Thoracic aorta (tissue), 2 donors: ENCODE results near the gene DDX25. TPM values are rescaled to one million over a fixed set of nuclear protein-coding genes. Genes with fewer than 3 reads are reported as not detected.

Experiments
- ATAC-seq: fragments of 150-250 bp; one replicate; pipeline ENCODE4 v1.8.0; 2017; ENCODE audit warnings: low read depth; ENCODE audit not compliant: insufficient number of reproducible peaks, low FRiP score
- DNase-seq: peaks from one replicate; pipeline ENCODE4 v3.0.0-alpha.2; 2020; ENCODE audit warnings: low spot score
- H3K27ac ChIP-seq, 2 donors: fragments of 200-600 bp; sonication (generic); 1 replicate in 1 of 2; 2 replicates in 1 of 2; pipeline ENCODE4 v1.5.1; 2016; ENCODE audit warnings: mild to moderate bottlenecking in 2 of 2, moderate library complexity in 2 of 2
- H3K27me3 ChIP-seq: fragments of 200-600 bp; sonication (generic); replicated peaks from 2 replicates; pipeline ENCODE4 v1.6.0; 2016; ENCODE audit warnings: mild to moderate bottlenecking; ENCODE audit not compliant: insufficient read depth
- H3K36me3 ChIP-seq: fragments of 200-600 bp; sonication (generic); one replicate; pipeline ENCODE4 v1.5.1; 2016
- H3K4me1 ChIP-seq, 2 donors: fragments of 200-600 bp; sonication (generic); 1 replicate in 1 of 2; 2 replicates in 1 of 2; pipeline versions ENCODE4 v1.5.1 to v1.6.0; 2016; ENCODE audit warnings: low read depth in 2 of 2, mild to moderate bottlenecking in 1 of 2; ENCODE audit not compliant: control insufficient read depth in 1 of 2
- H3K4me3 ChIP-seq: fragments of 200-600 bp; sonication (generic); 2 replicates; pipeline ENCODE4 v1.5.1; 2016; ENCODE audit warnings: mild to moderate bottlenecking
- H3K9me3 ChIP-seq: fragments of 200-600 bp; sonication (generic); 2 replicates; pipeline ENCODE4 v1.5.1; 2016
- CTCF ChIP-seq: fragments of 200-600 bp; sonication (generic); IDR thresholded peaks from one replicate; pipeline ENCODE4 v1.5.1; 2019; ENCODE audit warnings: antibody characterized with exemption
- total RNA-seq, 2 donors: library from RNA; depleted of rRNA; stranded (reverse); fragments of >200 nt; gene quantifications; one replicate each; pipeline versions ENCODE4 v1.1.0 to v1.2.3, GENCODE V29; 2016

Gene DDX25
- total RNA-seq, 2 donors from 2014 or later, result not detected

- TF ChIP-seq CTCF, result no peak
- no peaks in the 10 kb centered on the region for H3K9me3 ChIP-seq
- no peaks in the 10 kb centered on the region for H3K4me1 ChIP-seq
- DNase-seq, result no peak
- no peak overlapping the region for H3K27ac ChIP-seq
- ATAC-seq, result no peak
- H3K27me3 ChIP-seq, result no peaks in the 10 kb centered on the region
- H3K4me3 ChIP-seq, result no peak overlapping the region
- H3K36me3 ChIP-seq, result no peaks in the 10 kb centered on the region
Measured at GRCh38 chr11:125946712-125947418, 42.6 kb downstream of the DDX25 start.

- Histone ChIP-seq H3K27ac (no peak overlapping the region), H3K4me3 (no peak overlapping the region), H3K36me3 (no peaks in the 10 kb centered on the region), H3K27me3 (no peaks in the 10 kb centered on the region), H3K4me1 (no peaks in the 10 kb centered on the region), H3K9me3 (no peaks in the 10 kb centered on the region)
- DNase-seq (no peak), ATAC-seq (no peak)
- TF ChIP-seq CTCF, result no peak
Measured at GRCh38 chr11:125947419-125948277, 43.3 kb downstream of the DDX25 start.

GRCh38 chr11:125948278-125949051, 44.2 kb downstream of the DDX25 start:
- ATAC-seq (no peak), DNase-seq (no peak)
- no peaks in the 10 kb centered on the region for H3K27me3 ChIP-seq
- H3K9me3 ChIP-seq, result no peaks in the 10 kb centered on the region
- no peaks in the 10 kb centered on the region for H3K4me1 ChIP-seq
- no peak for TF ChIP-seq CTCF
- H3K4me3 ChIP-seq, result no peak overlapping the region
- H3K27ac ChIP-seq, result no peak overlapping the region
- H3K36me3 ChIP-seq, result no peaks in the 10 kb centered on the region

GRCh38 chr11:125949271-125950177, 45.2 kb downstream of the DDX25 start:
- no peak for DNase-seq
- TF ChIP-seq CTCF, result no peak
- Histone ChIP-seq H3K4me1 (no peaks in the 10 kb centered on the region), H3K4me3 (no peak overlapping the region), H3K27me3 (no peaks in the 10 kb centered on the region), H3K9me3 (no peaks in the 10 kb centered on the region), H3K27ac (no peak overlapping the region), H3K36me3 (no peaks in the 10 kb centered on the region)
- ATAC-seq, result no peak
